Hepatocyte (in vitro differentiated cells): Measurements from ENCODE around the gene FASN. TPM values are rescaled to one million over a fixed set of nuclear protein-coding genes. Genes with fewer than 3 reads are reported as not detected.

Experiments used
- DNase-seq: peaks from one replicate; pipeline ENCODE4 v3.0.0-alpha.2; 2016; ENCODE audit warnings: low spot score
- H2AFZ ChIP-seq: fragments of 200-600 bp; sonication (generic); 2 replicates; pipeline ENCODE4 v1.6.0; 2016; ENCODE audit warnings: antibody characterized with exemption, mild to moderate bottlenecking
- H3K27ac ChIP-seq: fragments of 200-600 bp; sonication (generic); 2 replicates; pipeline ENCODE4 v1.5.1; 2016; ENCODE audit warnings: mild to moderate bottlenecking
- H3K27me3 ChIP-seq: fragments of 200-600 bp; sonication (generic); 2 replicates; pipeline ENCODE4 v1.6.1; 2016
- H3K36me3 ChIP-seq: fragments of 200-600 bp; sonication (generic); replicated peaks from 2 replicates; pipeline ENCODE4 v1.5.1; 2016; ENCODE audit warnings: low read depth; ENCODE audit not compliant: insufficient read depth
- H3K4me1 ChIP-seq: fragments of 200-600 bp; sonication (generic); 2 replicates; pipeline ENCODE4 v1.5.1; 2016; ENCODE audit warnings: mild to moderate bottlenecking, moderate library complexity; ENCODE audit not compliant: insufficient read depth
- H3K4me2 ChIP-seq: fragments of 200-600 bp; sonication (generic); 2 replicates; pipeline ENCODE4 v1.6.0; 2016
- H3K4me3 ChIP-seq: fragments of 200-600 bp; sonication (generic); 2 replicates; pipeline ENCODE4 v1.5.1; 2016; ENCODE audit warnings: mild to moderate bottlenecking
- H3K79me2 ChIP-seq: fragments of 200-600 bp; sonication (generic); 2 replicates; pipeline ENCODE4 v1.6.0; 2017; ENCODE audit warnings: mild to moderate bottlenecking
- H3K9me2 ChIP-seq: fragments of 200-600 bp; sonication (generic); replicated peaks from 2 replicates; pipeline ENCODE4 v1.6.0; 2017; ENCODE audit warnings: mild to moderate bottlenecking; ENCODE audit not compliant: insufficient read depth
- H3K9me3 ChIP-seq: fragments of 200-600 bp; sonication (generic); 2 replicates; pipeline ENCODE4 v1.5.1; 2016; ENCODE audit warnings: low read depth, mild to moderate bottlenecking
- H4K20me1 ChIP-seq: fragments of 200-600 bp; sonication (generic); 2 replicates; pipeline ENCODE4 v1.6.0; 2016; ENCODE audit warnings: mild to moderate bottlenecking; ENCODE audit not compliant: insufficient read depth, poor library complexity, severe bottlenecking
- CTCF ChIP-seq: fragments of 200-600 bp; sonication (generic); IDR thresholded peaks from 2 replicates; pipeline ENCODE4 v1.5.1; 2016; ENCODE audit warnings: antibody characterized with exemption, mild to moderate bottlenecking; ENCODE audit not compliant: poor library complexity
- EZH2 ChIP-seq: fragments of 200-600 bp; sonication (generic); IDR thresholded peaks from 2 replicates; pipeline ENCODE4 v1.6.1; 2016; ENCODE audit warnings: antibody characterized with exemption, mild to moderate bottlenecking, borderline replicate concordance
- EZH2phosphoT487 ChIP-seq: fragments of 200-600 bp; sonication (generic); IDR thresholded peaks from one replicate; pipeline ENCODE4 v1.6.1; 2018; ENCODE audit warnings: antibody characterized with exemption, mild to moderate bottlenecking, low read depth, moderate library complexity; ENCODE audit not compliant: unreplicated experiment, severe bottlenecking
- WGBS: methylation state at CpG from one replicate; pipeline ENCODE4 v1.1.6; 2016; ENCODE audit warnings: low lambda C conversion rate; ENCODE audit errors: missing lambda C conversion rate; 5-methylcytosine and 5-hydroxymethylcytosine counted together
- polyA plus RNA-seq: library from polyadenylated mRNA; unstranded; fragments of >200 nt; fragmentation: Nextera tagmentation; extraction: Ambion mirVana; gene quantifications from 2 replicates; pipeline ENCODE4 v1.2.1, GENCODE V29; 2016
- total RNA-seq: library from RNA; depleted of rRNA; stranded (reverse); fragments of >200 nt; gene quantifications from 2 replicates; pipeline ENCODE4 v1.2.3, GENCODE V29; 2014

Gene FASN
- total and polyA plus RNA-seq, 2 experiments from 2014 or later: 77.6 to 118 TPM

DNA sequence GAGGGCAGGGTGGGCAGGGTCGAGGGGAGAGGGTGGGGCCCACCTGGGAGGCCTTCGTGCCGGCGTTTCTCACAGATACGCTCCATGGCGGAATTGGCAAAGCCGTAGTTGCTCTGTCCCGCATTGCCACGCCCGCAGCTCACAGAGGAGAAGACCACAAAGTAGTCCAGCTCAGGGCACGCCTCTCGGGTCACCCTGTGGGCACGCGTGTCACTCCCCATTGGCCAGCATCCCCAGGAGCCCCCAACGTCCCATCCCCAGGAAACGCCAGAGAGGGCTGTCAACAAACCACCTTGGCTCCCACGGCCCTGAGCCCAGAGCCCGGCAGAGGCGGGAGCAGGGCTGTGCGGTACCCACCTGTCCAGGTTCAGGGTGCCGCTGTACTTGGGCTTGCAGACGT, 16.1 kb downstream of the FASN start:
- Histone ChIP-seq H3K9me3 (no peaks in the 10 kb centered on the region), H4K20me1 (peaks cover 3% of the 10 kb centered on the region), H3K27ac (no peak overlapping the region), H3K9me2 (no peaks in the 10 kb centered on the region), H3K4me3 (no peak overlapping the region), H3K4me1 (no peaks in the 10 kb centered on the region), H3K4me2 (no peak overlapping the region), H3K79me2 (no peaks in the 10 kb centered on the region), H2AFZ (no peak overlapping the region), H3K36me3 (no peaks in the 10 kb centered on the region), H3K27me3 (no peaks in the 10 kb centered on the region)
- TF ChIP-seq CTCF (no peak), EZH2phosphoT487 (no peak), EZH2 (no peak)
- 94% methylated on average over 17 of the region's 22 CpGs for WGBS
- no peak for DNase-seq

DNA sequence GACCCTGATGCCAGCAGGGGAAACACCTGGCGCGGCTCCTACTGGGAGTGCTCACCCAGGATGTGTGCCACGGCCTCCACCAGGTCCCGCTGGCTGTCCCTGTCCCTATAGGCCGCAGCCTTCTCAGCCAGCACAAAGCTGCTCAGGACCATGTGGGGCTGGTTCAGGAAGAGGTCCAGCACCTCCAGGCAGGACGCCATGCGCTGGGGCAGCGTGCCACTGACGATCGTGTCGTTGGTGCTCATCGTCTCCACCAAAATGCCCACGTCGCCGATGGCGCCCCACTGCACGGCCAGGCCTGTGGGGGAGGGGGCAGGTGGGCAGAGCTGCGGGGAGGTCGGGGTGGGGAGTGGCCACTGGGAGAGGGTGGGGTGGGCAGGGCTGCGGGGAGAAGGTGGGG, 16.5 kb downstream of the FASN start:
- Histone ChIP-seq H3K27me3 (no peaks in the 10 kb centered on the region), H3K4me3 (no peak overlapping the region), H4K20me1 (peaks cover 3% of the 10 kb centered on the region), H3K27ac (no peak overlapping the region), H3K36me3 (no peaks in the 10 kb centered on the region), H3K4me2 (no peak overlapping the region), H3K9me3 (no peaks in the 10 kb centered on the region), H3K79me2 (no peaks in the 10 kb centered on the region), H2AFZ (no peak overlapping the region), H3K4me1 (no peaks in the 10 kb centered on the region), H3K9me2 (no peaks in the 10 kb centered on the region)
- DNase-seq: no peak
- 96% methylated on average over 15 of the region's 20 CpGs for WGBS
- TF ChIP-seq CTCF: no peak
- TF ChIP-seq EZH2: no peak
- TF ChIP-seq EZH2phosphoT487: no peak

GRCh38 chr17:82080789-82081464, 17.1 kb downstream of the FASN start:
- no peak for DNase-seq
- Histone ChIP-seq H3K79me2 (no peaks in the 10 kb centered on the region), H3K9me2 (no peaks in the 10 kb centered on the region), H3K9me3 (no peaks in the 10 kb centered on the region), H3K27ac (no peak overlapping the region), H2AFZ (no peak overlapping the region), H3K27me3 (no peaks in the 10 kb centered on the region), H3K4me3 (no peak overlapping the region), H4K20me1 (peaks cover 3% of the 10 kb centered on the region), H3K4me2 (no peak overlapping the region), H3K36me3 (no peaks in the 10 kb centered on the region), H3K4me1 (no peaks in the 10 kb centered on the region)
- 96% methylated on average over 41 of the region's 44 CpGs for WGBS
- TF ChIP-seq EZH2phosphoT487 (no peak), CTCF (no peak), EZH2 (no peak)
